HG03139 (cell line): ENCODE measurements around the gene HYDIN.
"Not testable (repeated sequence)": the region's sequence is repeated elsewhere in the genome, so short reads cannot be mapped to it uniquely, and the experiment has no call there.

Experiments used
- ATAC-seq: cut with Tn5 transposase; IDR thresholded peaks from one replicate; pipeline ENCODE4 v1.9.1; 2021; ENCODE audit not compliant: unreplicated experiment

HYDIN gene

GRCh38 chr16:71009440-71010223 is 220.9 kb downstream of the HYDIN start:
- ATAC-seq: not testable (repeated sequence)

GRCh38 chr16:71006516-71006915 is 224.0 kb downstream of the HYDIN start:
- not testable (repeated sequence) for ATAC-seq

GRCh38 chr16:70999735-71000134 is 230.8 kb downstream of the HYDIN start:
- not testable (repeated sequence) for ATAC-seq

GRCh38 chr16:70995799-70996198 is 234.7 kb downstream of the HYDIN start:
- ATAC-seq: not testable (repeated sequence)

- ATAC-seq: not testable (repeated sequence)
Measured at GRCh38 chr16:70992511-70992910, 238.0 kb downstream of the HYDIN start.

GRCh38 chr16:70987019-70987715 is 243.4 kb downstream of the HYDIN start:
- not testable (repeated sequence) for ATAC-seq

GRCh38 chr16:70984675-70985074 is 245.8 kb downstream of the HYDIN start:
- ATAC-seq: not testable (repeated sequence)

GRCh38 chr16:70968332-70968731 is 262.2 kb downstream of the HYDIN start:
- ATAC-seq: not testable (repeated sequence)

- ATAC-seq: not testable (repeated sequence)
Measured at GRCh38 chr16:70960169-70960568, 270.4 kb downstream of the HYDIN start.

GRCh38 chr16:70954922-70955321 is 275.6 kb downstream of the HYDIN start:
- not testable (repeated sequence) for ATAC-seq

- ATAC-seq: not testable (repeated sequence)
Measured at GRCh38 chr16:70953824-70954223, 276.7 kb downstream of the HYDIN start.

GRCh38 chr16:70943551-70943950 is 287.0 kb downstream of the HYDIN start:
- ATAC-seq: not testable (repeated sequence)

GRCh38 chr16:70939690-70940359 is 290.7 kb downstream of the HYDIN start:
- ATAC-seq: not testable (repeated sequence)

GRCh38 chr16:70936781-70937525 is 293.6 kb downstream of the HYDIN start:
- not testable (repeated sequence) for ATAC-seq

GRCh38 chr16:70935325-70935724 is 295.2 kb downstream of the HYDIN start:
- not testable (repeated sequence) for ATAC-seq

- not testable (repeated sequence) for ATAC-seq
Measured at GRCh38 chr16:70933746-70934145, 296.8 kb downstream of the HYDIN start.

- ATAC-seq: not testable (repeated sequence)
Measured at GRCh38 chr16:70930757-70931156, 299.8 kb downstream of the HYDIN start.

- not testable (repeated sequence) for ATAC-seq
Measured at GRCh38 chr16:70922164-70922563, 308.4 kb downstream of the HYDIN start.

- not testable (repeated sequence) for ATAC-seq
Measured at GRCh38 chr16:70920661-70921060, 309.9 kb downstream of the HYDIN start.

GRCh38 chr16:70888208-70888607 is 342.3 kb downstream of the HYDIN start:
- ATAC-seq: not testable (repeated sequence)

- ATAC-seq: not testable (repeated sequence)
Measured at GRCh38 chr16:70884652-70885051, 345.9 kb downstream of the HYDIN start.
